Measurements from ENCODE around the gene BCAS4.

The BCAS4 gene

DNA sequence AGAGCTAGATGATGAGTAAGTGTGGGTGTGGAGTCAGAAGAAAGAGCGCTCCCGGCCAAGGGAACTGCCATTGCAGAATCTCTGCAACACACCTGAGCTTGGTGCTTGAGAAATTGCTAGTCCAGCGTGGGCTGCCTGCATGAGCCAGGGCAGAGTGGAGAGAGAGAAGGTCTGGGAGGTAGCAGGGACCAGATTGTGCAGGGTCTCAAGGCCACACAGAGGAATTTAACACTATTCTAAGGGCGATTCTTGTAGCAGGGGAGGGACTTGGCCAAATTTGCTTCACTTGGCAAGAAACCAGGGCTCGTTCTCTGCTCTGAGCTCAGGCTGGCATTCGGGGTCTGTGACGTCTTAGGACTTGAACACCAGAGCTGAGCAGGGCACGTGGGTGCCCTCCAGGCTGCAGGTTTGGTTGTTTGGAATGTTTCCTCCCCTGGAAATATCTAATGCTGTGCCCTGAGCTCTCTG, 53.5 kb downstream of the BCAS4 start:
- H3K36me3 Mint-ChIP-seq: no peaks in the 10 kb centered on the region
- peaks cover 22% of the 10 kb centered on the region for H3K4me1 Mint-ChIP-seq
- H3K9me3 Mint-ChIP-seq: no peaks in the 10 kb centered on the region
- ATAC-seq (no peak), DNase-seq (ENCODE audit: low spot score in 2 of 2) (no peak)
- peak overlapping the region; percentile 64 for H3K27ac Mint-ChIP-seq
- no peak overlapping the region for H3K4me3 Mint-ChIP-seq

DNA sequence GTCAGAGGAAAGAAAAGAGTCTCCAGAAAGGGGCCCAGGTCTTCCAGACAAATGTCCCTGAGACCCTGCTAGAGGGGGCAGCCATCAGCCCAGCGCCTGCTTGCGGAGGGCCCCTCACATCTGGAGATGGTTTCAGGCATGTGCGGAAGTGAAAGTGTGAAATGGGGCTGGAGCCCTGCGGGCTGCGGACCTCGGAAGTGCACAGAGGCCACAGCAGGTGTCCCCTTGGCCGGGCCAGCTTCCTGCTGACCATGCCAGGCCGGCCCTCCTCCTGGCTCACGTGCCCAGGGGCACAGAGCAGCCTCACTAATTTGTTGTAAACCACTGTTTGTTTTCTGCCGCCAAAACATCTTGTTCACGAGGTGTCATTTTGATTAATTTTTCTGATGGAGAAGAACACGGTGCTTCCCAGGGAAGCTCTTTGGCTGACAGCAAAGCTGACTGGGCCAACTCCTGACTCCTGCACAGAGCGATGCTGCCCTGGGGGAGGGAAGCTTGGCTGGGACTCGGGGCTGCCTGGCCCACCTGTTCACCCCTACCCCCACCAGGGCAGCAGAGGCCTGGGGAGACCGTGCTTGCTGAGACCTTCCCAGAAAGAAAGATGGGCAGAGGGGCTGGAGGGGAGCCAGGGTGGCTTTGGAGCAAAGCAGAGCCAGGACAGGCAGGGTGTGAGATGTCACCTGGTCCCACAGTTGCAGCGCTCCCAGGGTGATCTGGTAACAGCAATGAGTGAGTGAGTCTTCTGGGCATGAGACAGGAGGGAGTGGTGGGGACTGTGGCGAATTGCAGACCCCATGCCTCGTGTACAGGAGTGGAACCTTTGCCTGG, 54.2 kb downstream of the BCAS4 start:
- DNase-seq (ENCODE audit: low spot score in 2 of 2): no peak
- Mint-ChIP-seq H3K9me3 (no peaks in the 10 kb centered on the region), H3K36me3 (no peaks in the 10 kb centered on the region), H3K27ac (peak overlapping the region; percentile 64), H3K4me3 (no peak overlapping the region), H3K4me1 (peaks cover 22% of the 10 kb centered on the region)
- no peak for ATAC-seq

DNA sequence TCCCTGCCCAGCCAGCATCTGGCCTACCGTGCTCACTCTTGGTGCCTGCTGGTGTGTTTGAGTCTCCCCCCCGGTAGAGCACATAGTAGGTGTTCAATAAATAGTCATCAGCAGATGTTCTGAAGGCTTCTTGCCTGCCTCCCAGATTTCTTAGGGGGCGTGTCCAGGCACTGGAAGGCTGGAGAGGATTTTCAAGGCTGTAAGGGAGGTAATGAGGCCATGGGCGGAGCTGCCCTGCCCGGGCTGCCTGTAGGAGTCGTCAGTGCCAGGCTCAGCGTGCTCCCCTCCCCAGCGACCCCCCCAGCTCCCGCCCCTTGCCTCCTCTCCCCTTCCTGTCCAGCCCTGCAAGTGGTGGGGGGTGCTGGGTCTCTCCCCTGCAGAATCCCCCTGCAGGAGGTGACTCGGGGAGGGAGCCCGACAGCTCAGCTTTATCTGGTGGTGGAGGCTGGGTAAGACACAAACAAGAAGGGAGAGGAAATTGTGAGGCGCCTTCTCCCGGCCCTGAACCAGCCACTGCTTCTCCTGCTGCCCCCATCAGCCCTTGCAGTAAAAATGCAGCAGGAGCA, 55.9 kb downstream of the BCAS4 start:
- DNase-seq (ENCODE audit: low spot score in 2 of 2) (no peak), ATAC-seq (no peak)
- Mint-ChIP-seq H3K9me3 (no peaks in the 10 kb centered on the region), H3K27ac (no peak overlapping the region), H3K36me3 (no peaks in the 10 kb centered on the region), H3K4me3 (no peak overlapping the region), H3K4me1 (peaks cover 22% of the 10 kb centered on the region)

DNA sequence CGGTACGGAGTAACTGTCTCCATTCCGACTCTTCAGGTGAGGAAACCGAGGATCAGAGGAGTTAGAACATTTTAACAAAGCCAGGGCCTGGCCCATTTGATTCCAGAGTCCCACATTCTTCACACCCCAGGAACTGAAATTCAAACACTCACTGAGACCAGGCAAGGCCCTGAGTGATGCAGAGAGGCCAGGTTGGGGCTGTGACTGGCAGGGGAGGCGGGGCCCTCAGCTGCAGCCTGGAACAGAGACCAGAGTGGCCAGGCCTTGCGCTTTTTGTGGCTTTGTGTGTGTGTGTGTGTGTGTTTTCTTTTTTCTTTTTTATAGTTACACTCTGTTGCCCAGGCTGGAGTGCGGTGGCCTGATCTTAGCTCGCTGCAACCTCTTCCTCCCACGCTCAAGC, 57.2 kb downstream of the BCAS4 start:
- Mint-ChIP-seq H3K9me3 (no peaks in the 10 kb centered on the region), H3K36me3 (no peaks in the 10 kb centered on the region), H3K27ac (peak overlapping the region; percentile 43), H3K4me1 (peaks cover 24% of the 10 kb centered on the region), H3K4me3 (no peak overlapping the region)
- DNase-seq (ENCODE audit: low spot score in 2 of 2): no peak
- ATAC-seq: no peak

DNA sequence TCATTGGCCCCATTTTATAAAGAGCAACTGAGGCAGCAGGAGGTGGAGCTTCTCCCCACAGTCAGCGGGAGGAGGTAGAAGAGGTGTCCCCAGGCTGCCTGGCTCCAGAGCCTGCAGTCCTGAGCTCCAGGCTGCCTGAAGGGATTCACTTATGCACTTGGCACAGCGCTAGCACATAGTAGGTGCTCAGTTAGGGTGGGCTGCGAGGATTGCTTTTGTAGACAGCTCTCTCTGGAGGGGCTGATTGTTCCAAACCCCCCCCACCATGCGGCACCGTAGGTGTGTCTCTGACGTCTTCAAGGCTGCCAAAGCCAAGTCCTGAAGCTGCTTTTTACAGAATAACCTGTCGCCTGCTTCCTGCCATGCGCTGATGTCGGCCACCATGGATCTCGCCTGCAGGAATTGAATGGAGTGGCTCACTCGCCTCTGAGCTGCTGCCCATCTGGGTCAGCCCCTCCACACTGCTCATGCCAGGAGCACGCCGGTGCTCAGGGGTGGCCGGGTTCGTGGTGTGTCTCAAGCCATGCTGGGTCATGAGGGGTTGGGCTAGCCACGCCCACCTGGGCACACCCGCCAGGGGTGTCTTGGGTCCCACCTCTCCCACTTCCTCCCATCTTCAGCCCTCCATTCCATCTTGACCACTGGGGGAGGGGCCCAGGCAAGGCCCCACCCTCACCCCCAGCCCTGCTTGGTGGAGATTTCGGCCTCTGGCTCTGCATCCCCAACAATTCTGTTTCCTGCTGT, 59.8 kb downstream of the BCAS4 start:
- H3K9me3 Mint-ChIP-seq: no peaks in the 10 kb centered on the region
- H3K27ac Mint-ChIP-seq: no peak overlapping the region
- H3K36me3 Mint-ChIP-seq: no peaks in the 10 kb centered on the region
- no peak overlapping the region for H3K4me3 Mint-ChIP-seq
- DNase-seq (ENCODE audit: low spot score in 2 of 2) (no peak), ATAC-seq (no peak)
- H3K4me1 Mint-ChIP-seq: peaks cover 11% of the 10 kb centered on the region

DNA sequence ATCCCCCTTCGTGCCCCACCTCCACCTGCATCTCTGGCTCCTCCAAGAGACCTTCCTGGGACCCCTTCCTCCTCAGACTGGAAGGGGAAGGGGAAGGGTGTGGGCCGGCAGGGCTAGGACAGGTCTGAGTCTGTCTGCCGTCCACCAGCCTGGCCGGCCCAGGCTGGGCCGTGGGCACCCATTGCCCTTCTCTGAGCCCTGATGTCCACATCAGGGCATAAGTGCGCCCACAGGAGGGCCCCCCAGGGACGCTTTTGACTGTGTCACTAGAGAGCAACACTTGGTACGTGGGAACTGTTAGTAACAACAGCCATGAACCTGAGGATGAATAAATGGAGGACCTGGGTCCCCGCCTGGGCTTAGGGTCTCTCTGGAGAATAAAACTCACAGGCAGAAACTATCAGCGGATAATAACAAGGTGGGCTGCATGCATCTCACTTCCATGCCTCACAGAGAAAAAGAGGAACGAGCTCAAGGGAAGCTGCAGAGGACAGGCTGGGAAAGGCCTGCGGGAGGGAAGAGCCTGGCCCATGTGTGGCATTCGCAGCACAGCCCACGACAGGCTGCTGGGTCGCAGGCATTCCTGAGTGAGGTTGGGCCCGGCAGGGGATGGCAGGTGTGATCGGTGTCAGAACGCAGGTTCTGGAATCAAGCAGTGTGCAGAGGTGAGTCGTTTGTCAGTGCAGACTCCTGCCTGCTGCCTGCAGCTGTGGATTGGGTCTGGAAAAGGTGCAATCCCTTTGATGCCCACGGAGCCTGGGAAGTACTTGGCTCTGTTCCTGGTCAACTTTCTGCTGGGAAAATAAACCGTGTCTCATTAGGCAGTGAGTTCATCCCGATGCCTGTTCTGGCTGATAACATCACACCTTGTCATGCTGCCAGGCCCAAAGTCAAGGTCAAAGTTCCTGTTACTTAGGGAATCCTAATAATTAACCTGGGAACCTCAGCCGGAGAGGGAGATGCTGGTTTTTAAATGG, 60.9 kb downstream of the BCAS4 start:
- Mint-ChIP-seq H3K4me3 (no peak overlapping the region), H3K27ac (no peak overlapping the region), H3K4me1 (peaks cover 11% of the 10 kb centered on the region), H3K9me3 (no peaks in the 10 kb centered on the region), H3K36me3 (no peaks in the 10 kb centered on the region)
- no peak for ATAC-seq
- no peak for DNase-seq (ENCODE audit: low spot score in 2 of 2)

DNA sequence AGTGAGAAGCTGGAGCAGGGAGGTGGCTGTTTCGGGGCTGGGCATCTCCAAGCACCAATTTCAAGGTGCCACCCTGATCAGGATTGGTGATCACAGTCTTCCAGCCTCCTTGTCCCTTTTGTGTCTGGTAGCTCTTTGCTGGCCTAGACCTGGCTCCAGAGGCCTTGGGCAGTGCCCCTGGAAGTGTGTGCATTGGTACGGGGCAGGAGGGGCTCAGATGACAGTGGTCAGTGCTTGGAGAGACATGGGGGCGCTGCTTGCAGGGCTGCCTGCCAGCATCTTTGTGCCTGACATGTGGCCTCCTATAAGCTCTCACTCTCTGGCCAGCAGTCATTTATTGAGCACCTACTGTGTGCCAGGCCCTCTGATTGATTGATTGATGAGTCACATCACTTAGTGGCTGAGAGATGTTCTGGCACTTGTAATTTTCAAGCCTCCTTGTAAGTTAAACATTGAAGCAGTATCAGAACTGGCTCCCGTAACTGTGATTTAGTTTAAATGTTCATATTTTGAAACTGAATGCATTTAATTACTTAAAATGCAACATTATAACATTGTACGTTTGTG, 61.7 kb downstream of the BCAS4 start:
- ATAC-seq (no peak), DNase-seq (ENCODE audit: low spot score in 2 of 2) (no peak)
- no peaks in the 10 kb centered on the region for H3K36me3 Mint-ChIP-seq
- H3K4me3 Mint-ChIP-seq: no peak overlapping the region
- H3K9me3 Mint-ChIP-seq: no peaks in the 10 kb centered on the region
- no peak overlapping the region for H3K27ac Mint-ChIP-seq
- H3K4me1 Mint-ChIP-seq: peaks cover 11% of the 10 kb centered on the region

DNA sequence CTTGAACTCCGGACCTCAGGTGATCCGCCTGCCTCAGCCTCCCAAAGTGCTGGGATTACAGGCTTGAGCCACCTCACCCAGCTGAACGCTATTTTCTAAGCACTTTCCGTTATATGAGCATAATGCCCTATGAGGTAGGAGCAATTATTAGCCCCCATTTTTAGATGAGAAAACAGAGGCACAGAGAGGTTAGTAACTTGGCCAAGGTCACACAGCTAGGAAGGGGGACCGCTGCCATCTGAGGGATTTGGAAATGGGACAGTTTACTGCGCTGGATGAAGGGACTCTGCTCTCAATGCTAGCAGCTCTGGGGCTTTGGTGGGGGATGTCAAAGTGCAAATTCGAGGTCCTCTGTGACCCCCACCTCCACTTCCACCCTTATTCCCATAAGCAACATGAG, 62.5 kb downstream of the BCAS4 start:
- no peak for ATAC-seq
- Mint-ChIP-seq H3K27ac (no peak overlapping the region), H3K9me3 (no peaks in the 10 kb centered on the region)

DNA sequence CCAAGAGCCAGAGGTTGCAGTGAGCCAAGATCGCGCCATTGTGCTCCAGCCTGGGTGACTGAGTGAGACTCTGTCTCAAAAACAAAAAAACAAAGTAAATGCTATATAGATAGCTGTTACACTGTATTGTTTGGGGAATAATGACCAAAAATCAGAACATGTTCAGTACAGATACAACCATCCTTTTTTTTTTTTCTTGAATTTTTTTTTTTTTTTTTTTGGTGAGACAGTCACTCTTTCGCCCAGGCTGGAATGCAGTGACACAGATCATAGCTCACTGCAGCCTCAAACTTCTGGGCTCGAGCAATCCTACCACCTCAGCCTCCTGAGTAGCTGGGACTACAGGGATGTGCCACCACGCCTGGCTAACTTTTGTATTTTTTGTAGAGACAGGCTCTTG, 63.7 kb downstream of the BCAS4 start:
- H3K9me3 Mint-ChIP-seq: no peaks in the 10 kb centered on the region
- H3K4me3 Mint-ChIP-seq: no peak overlapping the region
- no peak for ATAC-seq
- peaks cover 11% of the 10 kb centered on the region for H3K4me1 Mint-ChIP-seq
- H3K27ac Mint-ChIP-seq: no peak overlapping the region
- no peaks in the 10 kb centered on the region for H3K36me3 Mint-ChIP-seq
- DNase-seq (ENCODE audit: low spot score in 2 of 2): no peak

More for the DNA sequence above, 62.5 kb downstream of the BCAS4 start:
- no peaks in the 10 kb centered on the region for H3K36me3 Mint-ChIP-seq
- H3K4me1 Mint-ChIP-seq: peaks cover 11% of the 10 kb centered on the region
- H3K4me3 Mint-ChIP-seq: no peak overlapping the region
- no peak for DNase-seq (ENCODE audit: low spot score in 2 of 2)

DNA sequence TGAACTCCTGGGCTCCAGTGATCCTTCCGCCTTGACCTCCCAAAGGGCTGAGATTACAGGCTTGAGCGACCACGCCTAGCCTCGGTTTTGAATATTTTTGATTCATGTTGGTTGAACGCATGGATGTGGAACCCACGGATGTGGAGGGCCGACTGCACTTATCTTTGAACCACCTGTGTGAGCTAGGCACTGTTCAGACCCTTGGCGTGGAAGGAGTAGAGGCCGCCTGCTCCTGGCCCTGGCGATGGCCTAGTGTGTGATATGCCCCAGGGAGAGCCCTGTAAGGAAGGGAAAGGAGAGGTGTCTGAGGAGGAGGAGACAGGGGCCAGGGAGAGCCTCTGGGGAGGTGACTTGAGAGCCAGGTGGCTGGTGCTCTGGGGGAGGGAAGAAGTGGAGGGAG, 64.3 kb downstream of the BCAS4 start:
- Mint-ChIP-seq H3K27ac (no peak overlapping the region), H3K4me1 (peaks cover 11% of the 10 kb centered on the region), H3K36me3 (no peaks in the 10 kb centered on the region), H3K4me3 (no peak overlapping the region), H3K9me3 (no peaks in the 10 kb centered on the region)
- DNase-seq (ENCODE audit: low spot score in 2 of 2) (no peak), ATAC-seq (no peak)

DNA sequence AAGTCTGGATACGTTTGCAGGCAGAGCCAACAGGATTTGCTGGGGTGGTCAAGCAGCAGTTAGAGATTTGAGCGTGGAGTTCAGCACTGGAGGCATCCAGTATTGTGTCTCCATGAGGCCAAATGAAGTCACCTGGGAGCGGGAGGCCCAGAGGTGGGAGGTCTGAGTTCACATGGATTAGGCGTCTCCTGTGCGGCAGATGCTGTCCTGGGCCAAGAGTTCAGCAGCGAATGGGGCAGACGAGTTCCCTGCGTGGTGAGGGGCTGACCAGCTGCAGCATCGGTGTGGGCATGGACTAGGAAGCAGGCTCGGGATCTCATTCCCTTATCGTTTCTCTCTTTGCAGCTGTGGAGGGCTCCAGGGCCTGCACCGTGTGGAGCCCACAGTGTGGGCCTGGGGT, 66.2 kb downstream of the BCAS4 start:
- peaks cover under 1% of the 10 kb centered on the region for H3K4me1 Mint-ChIP-seq
- no peak for ATAC-seq
- no peak overlapping the region for H3K4me3 Mint-ChIP-seq
- no peak overlapping the region for H3K27ac Mint-ChIP-seq
- no peaks in the 10 kb centered on the region for H3K36me3 Mint-ChIP-seq
- H3K9me3 Mint-ChIP-seq: no peaks in the 10 kb centered on the region
- no peak for DNase-seq (ENCODE audit: low spot score in 2 of 2)

DNA sequence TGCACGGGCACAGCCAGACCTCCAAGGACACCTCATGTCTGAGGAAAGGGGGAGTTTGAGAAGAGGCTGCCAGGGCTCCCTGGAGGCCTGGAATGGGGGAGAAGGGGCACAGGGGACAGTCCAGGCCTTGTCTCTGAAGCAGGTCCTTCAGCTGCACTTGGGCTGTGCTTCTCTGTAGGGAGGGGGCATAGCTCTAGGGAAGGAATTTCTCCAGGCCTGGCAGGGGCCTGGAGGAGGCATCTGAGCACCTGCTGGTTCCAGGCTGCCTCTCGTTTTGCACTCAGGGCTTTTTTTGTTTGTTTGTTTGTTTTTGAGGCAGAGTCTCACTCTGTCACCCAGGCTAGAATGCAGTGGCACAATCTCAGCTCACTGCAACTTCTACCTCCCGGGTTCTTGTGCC, 67.7 kb downstream of the BCAS4 start:
- Mint-ChIP-seq H3K9me3 (no peaks in the 10 kb centered on the region), H3K4me1 (no peaks in the 10 kb centered on the region), H3K4me3 (no peak overlapping the region), H3K36me3 (no peaks in the 10 kb centered on the region), H3K27ac (peak overlapping the region; percentile 68)
- DNase-seq (ENCODE audit: low spot score in 2 of 2) (no peak), ATAC-seq (no peak)

DNA sequence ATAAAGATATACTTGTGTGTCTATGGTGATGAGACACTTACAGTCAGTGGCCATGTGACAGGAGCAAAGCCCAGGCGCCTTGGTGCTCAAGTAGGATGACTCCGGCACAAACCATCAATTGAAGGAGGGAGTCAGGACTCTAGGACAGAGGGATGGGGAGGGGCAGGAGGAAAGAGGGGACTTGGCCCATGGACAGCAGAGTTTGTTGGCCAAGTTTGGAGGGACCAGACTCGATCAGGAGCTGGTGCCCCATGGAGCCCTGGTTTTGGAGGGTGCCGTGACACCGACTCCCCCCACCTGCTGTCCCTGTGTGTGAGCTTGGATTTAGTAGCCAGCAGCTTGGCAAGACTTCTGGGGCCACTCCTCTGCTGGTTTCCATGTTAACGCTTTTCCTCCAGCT, 70.3 kb downstream of the BCAS4 start:
- Mint-ChIP-seq H3K4me3 (no peak overlapping the region), H3K27ac (no peak overlapping the region), H3K9me3 (no peaks in the 10 kb centered on the region), H3K36me3 (no peaks in the 10 kb centered on the region), H3K4me1 (no peaks in the 10 kb centered on the region)
- ATAC-seq (no peak), DNase-seq (ENCODE audit: low spot score in 2 of 2) (no peak)

DNA sequence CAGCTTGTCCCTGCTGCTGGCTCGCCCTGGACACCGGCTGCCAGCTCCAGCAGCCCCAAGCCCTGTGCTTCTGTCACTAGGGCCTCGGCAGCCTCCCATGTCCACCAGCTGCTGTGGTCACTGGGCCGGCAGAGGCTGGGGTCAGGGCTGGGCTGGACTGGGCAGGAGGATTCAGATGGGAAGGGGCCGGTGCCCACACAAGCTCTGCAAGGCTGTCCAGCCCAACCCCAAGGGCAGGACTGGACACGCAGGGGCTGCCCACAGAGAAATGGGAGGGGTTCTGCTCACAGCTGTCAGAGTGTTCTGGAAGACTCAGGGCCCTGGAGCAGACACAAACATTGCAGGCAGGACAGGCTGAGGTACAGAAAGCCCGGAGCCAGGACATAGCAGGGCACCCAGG, 70.7 kb downstream of the BCAS4 start:
- Mint-ChIP-seq H3K36me3 (no peaks in the 10 kb centered on the region), H3K9me3 (no peaks in the 10 kb centered on the region), H3K27ac (no peak overlapping the region), H3K4me1 (no peaks in the 10 kb centered on the region), H3K4me3 (no peak overlapping the region)
- no peak for ATAC-seq
- DNase-seq (ENCODE audit: low spot score in 2 of 2): no peak

Data from stimulated activated effector memory CD8-positive, alpha-beta T cell treated with anti-CD3 and anti-CD28 coated beads, Interleukin-12 subunit alpha, Interleukin-12 subunit beta, amount 100 ng/mL, for 72 hours (primary cell).